Gastroesophageal sphincter (tissue), 4 donors: Measurements from ENCODE around the gene UROC1. TPM values are rescaled to one million over a fixed set of nuclear protein-coding genes. Genes with fewer than 3 reads are reported as not detected.

ENCODE experiments used
- ATAC-seq: fragments of 150-250 bp; one replicate; pipeline ENCODE4 v1.9.1; 2016; ENCODE audit warnings: mild to moderate bottlenecking, moderate library complexity
- H3K27ac ChIP-seq, 4 donors: fragments of 200-600 bp; sonication (generic) in 3 of 4; 1 replicate in 3 of 4; 2 replicates in 1 of 4; pipeline ENCODE4 v1.5.1; 2016 to 2019
- H3K27me3 ChIP-seq: fragments of 200-600 bp; sonication (generic); one replicate; pipeline ENCODE4 v1.5.1; 2019
- H3K36me3 ChIP-seq, 2 donors: fragments of 200-600 bp; sonication (generic); one replicate each; pipeline ENCODE4 v1.5.1; 2019; ENCODE audit warnings: control low read depth in 1 of 2
- H3K4me1 ChIP-seq, 3 donors: fragments of 200-600 bp; sonication (generic); 1 replicate in 2 of 3; 2 replicates in 1 of 3; pipeline ENCODE4 v1.5.1; 2016 to 2019; ENCODE audit warnings: control low read depth in 2 of 3
- H3K4me3 ChIP-seq, 2 donors: fragments of 200-600 bp; sonication (generic); one replicate each; pipeline ENCODE4 v1.5.1; 2019; ENCODE audit warnings: mild to moderate bottlenecking in 1 of 2, moderate library complexity in 1 of 2
- H3K9me3 ChIP-seq, 3 donors: fragments of 200-600 bp; sonication (generic); one replicate each; pipeline ENCODE4 v1.5.1; 2017 to 2019; ENCODE audit warnings: control low read depth in 2 of 3
- CTCF ChIP-seq, 4 experiments: fragments of 200-600 bp in 2 of 4; fragments of 450-650 bp in 2 of 4; sonication (generic) in 1 of 4; IDR thresholded peaks; one replicate each; pipeline ENCODE4 v1.5.1; 2017 to 2019; ENCODE audit warnings: antibody characterized with exemption in 4 of 4, mild to moderate bottlenecking in 2 of 4, moderate library complexity in 2 of 4
- EP300 ChIP-seq: sonication (generic); formaldehyde crosslinking; IDR thresholded peaks from one replicate; pipeline ENCODE4 v1.6.1; 2017; ENCODE audit warnings: antibody characterized with exemption, mild to moderate bottlenecking
- POLR2A ChIP-seq, 2 donors: fragments of 450-650 bp; IDR thresholded peaks; one replicate each; pipeline ENCODE4 v1.6.1; 2017; ENCODE audit warnings: antibody characterized with exemption in 2 of 2, mild to moderate bottlenecking in 2 of 2, moderate library complexity in 1 of 2
- POLR2AphosphoS5 ChIP-seq: sonication (generic); formaldehyde crosslinking; IDR thresholded peaks from one replicate; pipeline ENCODE4 v1.6.1; 2017; ENCODE audit warnings: antibody characterized with exemption
- WGBS, 2 donors: methylation state at CpG; one replicate each; pipeline ENCODE4 v1.1.5; 2018; ENCODE audit warnings: low coverage in 1 of 2; 5-methylcytosine and 5-hydroxymethylcytosine counted together
- total RNA-seq, 4 donors: library from RNA; depleted of rRNA; stranded (reverse); fragments of >200 nt; gene quantifications; one replicate each; pipeline ENCODE4 v1.1.0, GENCODE V29; 2016

Gene UROC1
- total RNA-seq, 4 donors from 2014 or later: not detected

- Histone ChIP-seq H3K27ac (no peak overlapping the region), H3K4me1 (peaks cover 0 to 18% (median 0%) of the 10 kb centered on the region in 3 donors), H3K27me3 (no peaks in the 10 kb centered on the region), H3K4me3 (no peak overlapping the region), H3K9me3 (no peaks in the 10 kb centered on the region), H3K36me3 (peaks cover 0 to 70% of the 10 kb centered on the region in 2 donors)
- TF ChIP-seq EP300: no peak
- TF ChIP-seq POLR2AphosphoS5: no peak
- TF ChIP-seq CTCF (IDR thresholded peaks at IDR 0.05): no peak
- no peak for TF ChIP-seq POLR2A (IDR thresholded peaks at IDR 0.05)
- no peak for ATAC-seq
- 72% methylated on average over 5 of the region's 9 CpGs; no CpG with 5 or more reads in 1 of the 2 donors for WGBS, 2 donors
Observed at GRCh38 chr3:126450219-126450618, 67.4 kb downstream of the UROC1 start.

GRCh38 chr3:126449621-126450051 is 67.9 kb downstream of the UROC1 start:
- WGBS, 2 donors: 78 to 82% methylated on average over 7 of the region's 11 CpGs
- peaks cover 0 to 18% (median 0%) of the 10 kb centered on the region in 3 donors for H3K4me1 ChIP-seq
- no peaks in the 10 kb centered on the region for H3K9me3 ChIP-seq
- no peak overlapping the region for H3K27ac ChIP-seq
- peaks cover 0 to 67% of the 10 kb centered on the region in 2 donors for H3K36me3 ChIP-seq
- TF ChIP-seq POLR2AphosphoS5 (no peak), EP300 (no peak), POLR2A (IDR thresholded peaks at IDR 0.05) (no peak), CTCF (IDR thresholded peaks at IDR 0.05) (no peak)
- no peak for ATAC-seq
- H3K4me3 ChIP-seq: no peak overlapping the region
- no peaks in the 10 kb centered on the region for H3K27me3 ChIP-seq

- H3K4me1 ChIP-seq: peaks cover 0 to 18% (median 0%) of the 10 kb centered on the region in 3 donors
- no peak for ATAC-seq
- WGBS, 2 donors: 100% methylated on average over 2 of the region's 8 CpGs; no CpG with 5 or more reads in 1 of the 2 donors
- H3K9me3 ChIP-seq: no peaks in the 10 kb centered on the region
- no peak for TF ChIP-seq POLR2AphosphoS5
- TF ChIP-seq POLR2A (IDR thresholded peaks at IDR 0.05): no peak
- TF ChIP-seq EP300: no peak
- TF ChIP-seq CTCF (IDR thresholded peaks at IDR 0.05): no peak
- no peak overlapping the region for H3K27ac ChIP-seq
- no peak overlapping the region for H3K4me3 ChIP-seq
- peaks cover 0 to 61% of the 10 kb centered on the region in 2 donors for H3K36me3 ChIP-seq
- no peaks in the 10 kb centered on the region for H3K27me3 ChIP-seq
Observed at GRCh38 chr3:126448893-126449180, 68.7 kb downstream of the UROC1 start.

GRCh38 chr3:126448136-126448892 is 69.3 kb downstream of the UROC1 start:
- no peak for ATAC-seq
- WGBS, 2 donors: 82 to 86% methylated on average over 4 to 13 of the region's 17 CpGs
- H3K4me1 ChIP-seq: peaks cover 0 to 18% (median 0%) of the 10 kb centered on the region in 3 donors
- no peak overlapping the region for H3K4me3 ChIP-seq
- peaks cover 0 to 57% of the 10 kb centered on the region in 2 donors for H3K36me3 ChIP-seq
- no peaks in the 10 kb centered on the region for H3K9me3 ChIP-seq
- H3K27me3 ChIP-seq: no peaks in the 10 kb centered on the region
- no peak overlapping the region for H3K27ac ChIP-seq
- TF ChIP-seq POLR2AphosphoS5: no peak
- TF ChIP-seq CTCF (IDR thresholded peaks at IDR 0.05): no peak
- no peak for TF ChIP-seq POLR2A (IDR thresholded peaks at IDR 0.05)
- TF ChIP-seq EP300: no peak
